Neural cell (in vitro differentiated cells): ENCODE data around the gene DALRD3. TPM values are rescaled to one million over a fixed set of nuclear protein-coding genes. Genes with fewer than 3 reads are reported as not detected.

Experiments used
- H2AFZ ChIP-seq: fragments of 200-600, 300-800 bp; sonication (generic), shearing (Covaris generic); 2 replicates; pipeline ENCODE4 v1.6.0; 2014; ENCODE audit warnings: low read depth, mild to moderate bottlenecking, antibody characterized with exemption, low read length, moderate library complexity
- H3F3A ChIP-seq: fragments of 200-600 bp; shearing (Covaris generic); 2 replicates; pipeline ENCODE4 v1.6.1; 2016; ENCODE audit warnings: mild to moderate bottlenecking, moderate library complexity, mixed read lengths, antibody characterized with exemption, low read length; ENCODE audit not compliant: insufficient read depth, poor library complexity, severe bottlenecking
- H3K27ac ChIP-seq: fragments of 200-600, 300-800 bp; sonication (generic), shearing (Covaris generic); 2 replicates; pipeline ENCODE4 v1.5.1; 2014; ENCODE audit warnings: mild to moderate bottlenecking, low read length, moderate library complexity
- H3K27me3 ChIP-seq: fragments of 300-800, 200-600 bp; sonication (generic), shearing (Covaris generic); 2 replicates; pipeline ENCODE4 v1.6.0; 2014; ENCODE audit warnings: mild to moderate bottlenecking, low read depth, low read length, moderate library complexity; ENCODE audit not compliant: insufficient read depth
- H3K36me3 ChIP-seq: fragments of 300-800, 200-600 bp; sonication (generic), shearing (Covaris generic); 2 replicates; pipeline ENCODE4 v1.5.1; 2014; ENCODE audit warnings: mild to moderate bottlenecking, antibody characterized with exemption, low read length, moderate library complexity; ENCODE audit not compliant: insufficient read depth
- H3K4me2 ChIP-seq: fragments of 300-800, 200-600 bp; sonication (generic), shearing (Covaris generic); 2 replicates; pipeline ENCODE4 v1.6.0; 2014; ENCODE audit warnings: mild to moderate bottlenecking, low read length
- H3K4me3 ChIP-seq: fragments of 300-800, 200-600 bp; sonication (generic), shearing (Covaris generic); 2 replicates; pipeline ENCODE4 v1.5.1; 2014; ENCODE audit warnings: mild to moderate bottlenecking, low read length, moderate library complexity
- H3K79me2 ChIP-seq: fragments of 200-600 bp; shearing (Covaris generic); replicated peaks from 2 replicates; pipeline ENCODE4 v1.6.0; 2014; ENCODE audit warnings: mild to moderate bottlenecking, low read length, moderate library complexity; ENCODE audit not compliant: insufficient read depth
- H3K9ac ChIP-seq: fragments of 300-800, 200-600 bp; sonication (generic), shearing (Covaris generic); 2 replicates; pipeline ENCODE4 v1.6.1; 2016; ENCODE audit warnings: mild to moderate bottlenecking, low read length, mixed read lengths
- H3K9me2 ChIP-seq: fragments of 200-600 bp; shearing (Covaris generic); 2 replicates; pipeline ENCODE4 v1.6.1; 2016; ENCODE audit warnings: mild to moderate bottlenecking, low read length, mixed read lengths; ENCODE audit not compliant: insufficient read depth
- H3K9me3 ChIP-seq: fragments of 200-600, 300-800 bp; sonication (generic), shearing (Covaris generic); 2 replicates; pipeline ENCODE4 v1.6.1; 2016; ENCODE audit warnings: mild to moderate bottlenecking, mixed run types, low read length, moderate library complexity, mixed read lengths
- H4K20me1 ChIP-seq: fragments of 200-600 bp; shearing (Covaris generic); 2 replicates; pipeline ENCODE4 v1.6.1; 2016; ENCODE audit warnings: mild to moderate bottlenecking, mixed run types; ENCODE audit not compliant: insufficient read depth
- EP300 ChIP-seq: fragments of 450-650 bp; conservative IDR thresholded peaks from 2 replicates; pipeline ENCODE4 v1.6.1; 2014; ENCODE audit warnings: antibody characterized with exemption, mild to moderate bottlenecking, moderate library complexity; ENCODE audit not compliant: poor library complexity, severe bottlenecking
- EZH2 ChIP-seq: fragments of 200-600, 300-800 bp; shearing (Covaris generic), sonication (generic); IDR thresholded peaks from 2 replicates; pipeline ENCODE4 v1.6.1; 2014; ENCODE audit warnings: antibody characterized with exemption, low read length, borderline replicate concordance, mild to moderate bottlenecking; ENCODE audit not compliant: insufficient read depth, poor library complexity, severe bottlenecking
- MXI1 ChIP-seq: fragments of 450-650 bp; conservative IDR thresholded peaks from 2 replicates; pipeline ENCODE4 v1.6.1; 2014; ENCODE audit warnings: antibody characterized with exemption, mild to moderate bottlenecking; ENCODE audit not compliant: poor library complexity, severe bottlenecking
- POLR2AphosphoS5 ChIP-seq: IDR thresholded peaks from 2 replicates; pipeline ENCODE4 v1.6.1; 2012
- RAD21 ChIP-seq: fragments of 450-650 bp; conservative IDR thresholded peaks from 2 replicates; pipeline ENCODE4 v1.6.1; 2014; ENCODE audit warnings: antibody characterized with exemption, mild to moderate bottlenecking, moderate library complexity
- SMC3 ChIP-seq: fragments of 450-650 bp; conservative IDR thresholded peaks from 2 replicates; pipeline ENCODE4 v1.6.1; 2014; ENCODE audit warnings: antibody characterized with exemption, mild to moderate bottlenecking, moderate library complexity; ENCODE audit not compliant: poor library complexity
- TAF1 ChIP-seq: IDR thresholded peaks from 2 replicates; pipeline ENCODE4 v1.6.1; 2012; ENCODE audit warnings: low read depth
- polyA plus RNA-seq: library from polyadenylated mRNA; depleted of rRNA; stranded (reverse); fragments of >200 nt; gene quantifications from 2 replicates; pipeline ENCODE4 v1.2.3, GENCODE V29; 2014
- TF ChIP-seq, protein P1 (sequence below): IDR thresholded peaks from 2 replicates; pipeline ENCODE4 v1.6.1; 2012; ENCODE audit warnings: borderline replicate concordance
- TF ChIP-seq, protein P2 (sequence below): fragments of 450-650 bp; IDR thresholded peaks from 2 replicates; pipeline ENCODE4 v1.5.1; 2014; ENCODE audit warnings: antibody characterized with exemption, mild to moderate bottlenecking, moderate library complexity; ENCODE audit not compliant: poor library complexity, severe bottlenecking

The DALRD3 gene
- polyA plus RNA-seq, 1 donor from 2014 or later = 121 TPM

DNA sequence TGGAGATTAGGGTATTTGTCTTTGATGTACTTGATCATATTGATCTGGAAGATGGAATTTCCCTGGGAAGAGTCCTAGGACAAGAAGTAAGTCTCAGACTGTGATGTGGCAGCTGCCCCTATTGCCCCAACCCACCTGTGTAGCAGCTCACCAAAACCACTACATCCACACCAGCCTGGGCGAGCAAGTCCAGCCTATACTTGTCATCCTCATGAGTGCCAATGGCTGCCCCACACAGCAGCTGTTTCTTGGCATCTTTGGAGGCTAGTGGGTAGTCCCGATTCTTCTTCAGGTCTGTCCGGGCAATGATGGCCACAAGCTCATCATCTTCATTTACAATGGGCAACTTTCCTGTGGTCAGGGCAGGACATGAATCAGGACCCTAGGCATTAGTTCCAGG lies 8.2 kb upstream of the DALRD3 start:
- Histone ChIP-seq H3K27ac (no peak overlapping the region), H3K27me3 (no peaks in the 10 kb centered on the region), H3K9me3 (no peaks in the 10 kb centered on the region), H3K79me2 (peaks cover 14% of the 10 kb centered on the region), H3F3A (no peaks in the 10 kb centered on the region), H3K4me3 (no peak overlapping the region), H4K20me1 (no peaks in the 10 kb centered on the region), H3K4me2 (no peak overlapping the region), H3K9ac (no peak overlapping the region), H3K9me2 (no peaks in the 10 kb centered on the region), H3K36me3 (no peaks in the 10 kb centered on the region), H2AFZ (no peak overlapping the region)
- no peak for TF ChIP-seq TAF1
- no peak for TF ChIP-seq POLR2AphosphoS5
- TF ChIP-seq, protein P1, sequence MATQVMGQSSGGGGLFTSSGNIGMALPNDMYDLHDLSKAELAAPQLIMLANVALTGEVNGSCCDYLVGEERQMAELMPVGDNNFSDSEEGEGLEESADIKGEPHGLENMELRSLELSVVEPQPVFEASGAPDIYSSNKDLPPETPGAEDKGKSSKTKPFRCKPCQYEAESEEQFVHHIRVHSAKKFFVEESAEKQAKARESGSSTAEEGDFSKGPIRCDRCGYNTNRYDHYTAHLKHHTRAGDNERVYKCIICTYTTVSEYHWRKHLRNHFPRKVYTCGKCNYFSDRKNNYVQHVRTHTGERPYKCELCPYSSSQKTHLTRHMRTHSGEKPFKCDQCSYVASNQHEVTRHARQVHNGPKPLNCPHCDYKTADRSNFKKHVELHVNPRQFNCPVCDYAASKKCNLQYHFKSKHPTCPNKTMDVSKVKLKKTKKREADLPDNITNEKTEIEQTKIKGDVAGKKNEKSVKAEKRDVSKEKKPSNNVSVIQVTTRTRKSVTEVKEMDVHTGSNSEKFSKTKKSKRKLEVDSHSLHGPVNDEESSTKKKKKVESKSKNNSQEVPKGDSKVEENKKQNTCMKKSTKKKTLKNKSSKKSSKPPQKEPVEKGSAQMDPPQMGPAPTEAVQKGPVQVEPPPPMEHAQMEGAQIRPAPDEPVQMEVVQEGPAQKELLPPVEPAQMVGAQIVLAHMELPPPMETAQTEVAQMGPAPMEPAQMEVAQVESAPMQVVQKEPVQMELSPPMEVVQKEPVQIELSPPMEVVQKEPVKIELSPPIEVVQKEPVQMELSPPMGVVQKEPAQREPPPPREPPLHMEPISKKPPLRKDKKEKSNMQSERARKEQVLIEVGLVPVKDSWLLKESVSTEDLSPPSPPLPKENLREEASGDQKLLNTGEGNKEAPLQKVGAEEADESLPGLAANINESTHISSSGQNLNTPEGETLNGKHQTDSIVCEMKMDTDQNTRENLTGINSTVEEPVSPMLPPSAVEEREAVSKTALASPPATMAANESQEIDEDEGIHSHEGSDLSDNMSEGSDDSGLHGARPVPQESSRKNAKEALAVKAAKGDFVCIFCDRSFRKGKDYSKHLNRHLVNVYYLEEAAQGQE = no peak
- no peak for TF ChIP-seq EZH2
- no peak for TF ChIP-seq RAD21
- no peak for TF ChIP-seq SMC3
- TF ChIP-seq, protein P2, sequence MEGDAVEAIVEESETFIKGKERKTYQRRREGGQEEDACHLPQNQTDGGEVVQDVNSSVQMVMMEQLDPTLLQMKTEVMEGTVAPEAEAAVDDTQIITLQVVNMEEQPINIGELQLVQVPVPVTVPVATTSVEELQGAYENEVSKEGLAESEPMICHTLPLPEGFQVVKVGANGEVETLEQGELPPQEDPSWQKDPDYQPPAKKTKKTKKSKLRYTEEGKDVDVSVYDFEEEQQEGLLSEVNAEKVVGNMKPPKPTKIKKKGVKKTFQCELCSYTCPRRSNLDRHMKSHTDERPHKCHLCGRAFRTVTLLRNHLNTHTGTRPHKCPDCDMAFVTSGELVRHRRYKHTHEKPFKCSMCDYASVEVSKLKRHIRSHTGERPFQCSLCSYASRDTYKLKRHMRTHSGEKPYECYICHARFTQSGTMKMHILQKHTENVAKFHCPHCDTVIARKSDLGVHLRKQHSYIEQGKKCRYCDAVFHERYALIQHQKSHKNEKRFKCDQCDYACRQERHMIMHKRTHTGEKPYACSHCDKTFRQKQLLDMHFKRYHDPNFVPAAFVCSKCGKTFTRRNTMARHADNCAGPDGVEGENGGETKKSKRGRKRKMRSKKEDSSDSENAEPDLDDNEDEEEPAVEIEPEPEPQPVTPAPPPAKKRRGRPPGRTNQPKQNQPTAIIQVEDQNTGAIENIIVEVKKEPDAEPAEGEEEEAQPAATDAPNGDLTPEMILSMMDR = no peak
- no peak for TF ChIP-seq EP300
- TF ChIP-seq MXI1 = no peak

DNA sequence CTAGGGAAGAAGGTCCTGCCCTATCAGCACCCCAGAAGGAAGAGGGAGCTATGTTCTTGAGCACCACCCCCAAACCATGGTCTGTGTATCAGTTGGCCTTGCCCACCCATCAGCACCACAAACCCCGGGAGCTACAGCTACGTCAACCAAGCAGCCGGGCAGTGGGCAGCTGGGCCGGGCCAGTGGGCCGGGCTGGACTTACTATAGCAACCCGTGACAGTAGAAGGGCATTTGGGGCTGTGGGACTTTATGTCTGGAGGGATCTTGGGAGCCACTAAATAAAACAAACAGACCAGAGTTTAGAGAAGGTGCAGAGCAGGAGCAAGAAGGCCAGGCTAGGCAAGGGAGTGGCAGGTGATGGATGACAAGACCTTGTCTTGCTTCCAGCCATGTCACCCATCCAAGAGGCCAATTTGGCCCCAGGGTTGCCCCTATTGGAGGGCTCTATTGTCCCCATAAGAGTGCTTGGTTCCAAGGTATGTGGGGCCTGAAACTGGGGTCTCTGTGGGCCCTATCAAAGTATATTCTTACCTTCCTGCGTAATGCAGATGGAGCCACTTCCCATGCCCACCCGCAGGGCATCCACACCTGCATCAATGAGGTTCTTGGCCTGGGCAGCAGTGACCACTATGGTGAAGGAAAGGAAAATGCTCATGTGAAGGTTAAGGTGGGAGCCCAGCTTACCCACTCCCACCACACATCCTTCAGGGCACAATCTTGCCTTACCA lies 7.6 kb upstream of the DALRD3 start:
- Histone ChIP-seq H4K20me1 (no peaks in the 10 kb centered on the region), H3K9me3 (no peaks in the 10 kb centered on the region), H3F3A (no peaks in the 10 kb centered on the region), H3K4me2 (no peak overlapping the region), H2AFZ (no peak overlapping the region), H3K27ac (no peak overlapping the region), H3K36me3 (no peaks in the 10 kb centered on the region), H3K9me2 (no peaks in the 10 kb centered on the region), H3K9ac (no peak overlapping the region), H3K4me3 (no peak overlapping the region), H3K27me3 (no peaks in the 10 kb centered on the region), H3K79me2 (peaks cover 14% of the 10 kb centered on the region)
- TF ChIP-seq RAD21 (no peak), EZH2 (no peak), SMC3 (no peak), MXI1 (no peak), POLR2AphosphoS5 (no peak), TAF1 (no peak)
- TF ChIP-seq, protein P2 = no peak
